Keratinocyte (primary cell): ENCODE data around the gene PLCH2.

Experiments
- EZH2 ChIP-seq: IDR thresholded peaks from one replicate; pipeline ENCODE4 v1.6.1; 2012; ENCODE audit warnings: inconsistent platforms, mild to moderate bottlenecking, low read length, moderate library complexity
- TF ChIP-seq, protein P1 (sequence below), 3 experiments: IDR thresholded peaks in 1 of 3; conservative IDR thresholded peaks in 1 of 3; optimal IDR thresholded peaks in 1 of 3; 2 replicates in 2 of 3; 3 replicates in 1 of 3; pipeline versions ENCODE3 to v1.5.1; 2011; ENCODE audit warnings: low read length in 3 of 3, mild to moderate bottlenecking in 3 of 3, moderate library complexity in 2 of 3, control low read depth in 1 of 3, inconsistent platforms in 1 of 3; ENCODE audit not compliant: insufficient read depth in 2 of 3; ENCODE audit errors: extremely low read depth in 1 of 3

GRCh38 chr1:2528966-2529783 lies 53.1 kb downstream of the PLCH2 start:
- TF ChIP-seq, protein P1, sequence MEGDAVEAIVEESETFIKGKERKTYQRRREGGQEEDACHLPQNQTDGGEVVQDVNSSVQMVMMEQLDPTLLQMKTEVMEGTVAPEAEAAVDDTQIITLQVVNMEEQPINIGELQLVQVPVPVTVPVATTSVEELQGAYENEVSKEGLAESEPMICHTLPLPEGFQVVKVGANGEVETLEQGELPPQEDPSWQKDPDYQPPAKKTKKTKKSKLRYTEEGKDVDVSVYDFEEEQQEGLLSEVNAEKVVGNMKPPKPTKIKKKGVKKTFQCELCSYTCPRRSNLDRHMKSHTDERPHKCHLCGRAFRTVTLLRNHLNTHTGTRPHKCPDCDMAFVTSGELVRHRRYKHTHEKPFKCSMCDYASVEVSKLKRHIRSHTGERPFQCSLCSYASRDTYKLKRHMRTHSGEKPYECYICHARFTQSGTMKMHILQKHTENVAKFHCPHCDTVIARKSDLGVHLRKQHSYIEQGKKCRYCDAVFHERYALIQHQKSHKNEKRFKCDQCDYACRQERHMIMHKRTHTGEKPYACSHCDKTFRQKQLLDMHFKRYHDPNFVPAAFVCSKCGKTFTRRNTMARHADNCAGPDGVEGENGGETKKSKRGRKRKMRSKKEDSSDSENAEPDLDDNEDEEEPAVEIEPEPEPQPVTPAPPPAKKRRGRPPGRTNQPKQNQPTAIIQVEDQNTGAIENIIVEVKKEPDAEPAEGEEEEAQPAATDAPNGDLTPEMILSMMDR (optimal IDR thresholded peaks at IDR 0.05 in 1 of 3, IDR thresholded peaks at IDR 0.05 in 1 of 3, conservative IDR thresholded peaks at IDR 0.05 in 1 of 3; ENCODE audit: extremely low read depth in 1 of 3, insufficient read depth in 2 of 3, low read length in 3 of 3) = no peak
- TF ChIP-seq EZH2 = no peak
